LNCAP (cell line): Measurements from ENCODE around the gene DOC2B.

ENCODE experiments used
- TF ChIP-seq, protein P1 (sequence below): fragments of 450-650 bp; IDR thresholded peaks from 2 replicates; pipeline ENCODE4 v1.5.1; 2017; ENCODE audit warnings: mild to moderate bottlenecking

Gene DOC2B

DNA sequence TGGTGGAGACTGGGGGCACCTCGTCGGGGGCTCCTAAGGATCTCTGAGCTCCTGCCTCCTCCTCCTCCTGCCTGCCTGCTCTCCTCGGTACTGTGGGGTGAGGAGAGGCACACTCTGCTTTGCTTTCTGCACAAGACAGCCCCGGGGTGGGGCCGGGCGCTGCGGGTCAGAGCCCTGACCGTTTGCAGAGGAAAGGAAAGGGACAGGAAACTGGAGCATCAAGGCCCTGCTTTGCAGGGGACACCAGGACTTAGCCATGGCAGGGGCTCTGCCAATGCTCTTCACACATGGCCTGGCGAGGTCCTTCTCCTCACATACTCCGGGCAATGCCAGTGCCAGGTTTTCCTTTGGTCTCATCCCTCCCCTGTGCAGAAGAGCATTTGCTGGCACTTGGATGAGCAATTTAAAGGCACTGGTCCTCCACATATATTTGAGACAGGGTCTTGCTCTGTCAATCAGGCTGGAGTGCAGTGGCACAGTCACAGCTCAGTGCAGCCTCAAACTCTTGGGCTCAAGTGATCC lies 23.8 kb upstream of the DOC2B start:
- TF ChIP-seq, protein P1, sequence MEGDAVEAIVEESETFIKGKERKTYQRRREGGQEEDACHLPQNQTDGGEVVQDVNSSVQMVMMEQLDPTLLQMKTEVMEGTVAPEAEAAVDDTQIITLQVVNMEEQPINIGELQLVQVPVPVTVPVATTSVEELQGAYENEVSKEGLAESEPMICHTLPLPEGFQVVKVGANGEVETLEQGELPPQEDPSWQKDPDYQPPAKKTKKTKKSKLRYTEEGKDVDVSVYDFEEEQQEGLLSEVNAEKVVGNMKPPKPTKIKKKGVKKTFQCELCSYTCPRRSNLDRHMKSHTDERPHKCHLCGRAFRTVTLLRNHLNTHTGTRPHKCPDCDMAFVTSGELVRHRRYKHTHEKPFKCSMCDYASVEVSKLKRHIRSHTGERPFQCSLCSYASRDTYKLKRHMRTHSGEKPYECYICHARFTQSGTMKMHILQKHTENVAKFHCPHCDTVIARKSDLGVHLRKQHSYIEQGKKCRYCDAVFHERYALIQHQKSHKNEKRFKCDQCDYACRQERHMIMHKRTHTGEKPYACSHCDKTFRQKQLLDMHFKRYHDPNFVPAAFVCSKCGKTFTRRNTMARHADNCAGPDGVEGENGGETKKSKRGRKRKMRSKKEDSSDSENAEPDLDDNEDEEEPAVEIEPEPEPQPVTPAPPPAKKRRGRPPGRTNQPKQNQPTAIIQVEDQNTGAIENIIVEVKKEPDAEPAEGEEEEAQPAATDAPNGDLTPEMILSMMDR = no peak

DNA sequence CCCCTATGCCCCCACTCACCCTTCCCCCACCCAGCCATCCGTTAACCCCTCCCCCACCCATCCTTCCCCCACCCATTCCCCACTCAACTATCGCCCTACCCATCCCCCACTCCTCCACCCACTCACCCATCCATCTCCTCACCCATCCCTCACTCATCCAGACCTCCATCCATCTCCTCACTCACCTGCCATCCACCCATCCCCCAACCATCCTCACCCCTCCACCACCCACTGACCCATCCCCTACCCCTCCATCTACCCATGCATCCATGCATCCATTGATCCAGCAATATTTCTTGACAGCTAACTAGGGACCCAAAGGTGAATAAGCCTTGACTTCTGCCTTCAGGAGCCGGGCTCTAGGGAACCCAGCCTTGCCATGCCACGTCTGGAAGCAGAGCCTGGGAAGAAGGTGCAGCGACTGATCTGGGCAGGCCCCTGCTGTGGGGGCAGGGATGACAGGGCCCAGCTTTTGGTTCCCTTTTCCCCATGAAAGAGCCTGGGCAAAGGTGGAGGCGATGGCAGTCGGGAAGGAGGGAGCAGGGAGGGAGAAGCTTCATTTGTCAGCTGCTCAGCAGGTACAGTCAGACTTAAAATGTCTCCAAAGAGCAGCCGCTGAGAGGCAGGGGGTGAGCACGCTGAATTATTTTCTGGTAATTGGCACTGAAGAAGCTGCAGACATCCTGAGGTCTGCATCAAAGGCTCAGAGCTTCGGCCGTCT lies 23.1 kb upstream of the DOC2B start:
- TF ChIP-seq, protein P1 = no peak

DNA sequence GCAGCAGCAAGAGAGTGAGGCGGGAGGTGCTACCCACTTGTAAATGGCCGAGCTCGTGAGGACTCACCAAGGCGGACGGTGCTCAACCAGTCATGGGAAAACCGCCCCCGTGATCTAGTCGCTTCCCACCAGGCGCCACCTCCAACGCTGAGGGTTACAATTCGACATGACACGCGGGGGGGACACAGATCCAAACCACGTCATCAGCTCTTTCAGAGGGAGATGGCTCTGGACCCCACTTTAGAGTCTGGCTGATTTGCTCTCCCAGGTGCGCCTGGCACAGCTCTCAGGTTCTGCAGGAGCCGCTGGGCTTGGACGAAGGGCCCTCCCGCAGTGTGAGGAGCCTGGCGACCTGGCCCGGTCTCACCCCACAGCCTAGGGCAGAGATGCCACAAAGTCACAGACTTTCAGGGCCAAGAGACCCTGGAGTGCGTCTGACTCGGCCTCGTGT lies 21.1 kb upstream of the DOC2B start:
- TF ChIP-seq, protein P1 = no peak

DNA sequence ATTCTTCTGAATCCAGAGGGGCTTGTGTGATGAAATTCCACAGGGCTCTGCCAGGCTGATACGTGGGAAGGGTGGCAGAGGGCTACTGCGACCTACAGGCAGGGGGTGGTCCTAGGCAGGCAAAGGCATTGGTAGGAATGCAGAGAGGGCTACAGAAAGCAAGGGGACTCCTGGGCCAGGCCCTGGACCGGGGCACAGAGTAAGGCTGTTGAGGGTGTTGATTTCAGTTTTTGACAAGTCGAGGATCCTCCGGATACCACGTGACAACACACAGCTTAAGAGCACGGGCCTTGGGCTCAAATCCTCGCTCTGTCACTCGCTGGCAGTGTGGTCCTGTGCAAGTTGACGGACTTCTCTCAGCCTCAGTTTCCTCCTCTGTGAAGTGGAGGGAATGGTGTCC lies 19.1 kb upstream of the DOC2B start:
- TF ChIP-seq, protein P1 = no peak

DNA sequence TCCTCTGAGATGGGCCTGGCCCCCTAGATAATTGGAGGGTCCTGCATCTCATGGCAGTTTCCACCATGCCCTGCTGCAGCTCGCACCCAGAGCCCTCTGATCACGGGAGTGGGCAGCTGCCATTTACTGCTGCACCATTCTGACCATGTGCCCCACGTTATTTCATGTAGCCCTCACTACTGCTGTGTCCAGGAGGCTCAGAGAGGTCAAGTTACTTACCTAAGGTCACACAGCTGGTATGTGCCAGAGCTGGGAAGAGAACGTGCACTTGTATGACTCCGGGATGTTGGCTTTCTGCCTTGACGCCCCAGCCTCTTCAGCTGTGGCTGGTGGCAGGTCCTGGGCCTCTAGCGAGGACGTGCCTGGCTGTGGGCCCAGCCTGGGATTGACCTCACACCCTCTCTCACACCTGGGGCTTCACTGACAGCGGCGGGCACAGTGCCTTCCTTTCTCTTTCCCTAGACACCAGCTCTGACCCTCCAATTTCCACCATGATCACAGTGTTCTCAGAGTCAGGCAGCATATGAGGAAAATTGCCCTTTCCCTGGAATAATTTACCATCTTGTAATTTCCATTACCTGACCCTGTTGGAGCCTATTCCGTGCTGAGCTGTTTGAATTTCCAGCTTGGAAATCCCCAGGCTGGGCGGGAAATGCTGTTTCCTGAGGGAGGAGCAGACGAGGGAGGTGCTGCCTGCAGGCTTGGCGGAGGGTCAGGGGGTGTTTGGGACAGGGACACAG lies 18.5 kb upstream of the DOC2B start:
- TF ChIP-seq, protein P1 = no peak

DNA sequence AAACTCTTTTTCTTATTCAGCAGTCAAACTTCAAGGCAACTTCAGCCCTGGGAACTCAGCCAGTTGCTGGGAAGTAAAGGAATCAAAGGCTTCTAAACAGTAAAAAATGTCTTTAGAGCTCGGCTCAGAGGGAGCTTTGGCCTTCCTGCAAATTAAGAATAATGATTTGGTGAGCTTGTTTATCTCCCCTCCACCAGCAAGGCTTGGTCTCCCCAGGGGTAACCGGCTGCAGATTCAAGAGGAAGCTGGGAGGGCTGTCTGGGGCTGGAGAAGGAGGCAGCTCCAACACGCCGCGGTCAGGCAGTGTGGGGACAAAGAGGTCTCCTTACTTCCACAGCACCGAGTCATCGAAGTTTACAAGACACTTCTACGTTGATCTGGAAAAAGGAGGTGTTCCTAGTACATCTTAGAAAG lies 17.7 kb upstream of the DOC2B start:
- TF ChIP-seq, protein P1 = no peak

DNA sequence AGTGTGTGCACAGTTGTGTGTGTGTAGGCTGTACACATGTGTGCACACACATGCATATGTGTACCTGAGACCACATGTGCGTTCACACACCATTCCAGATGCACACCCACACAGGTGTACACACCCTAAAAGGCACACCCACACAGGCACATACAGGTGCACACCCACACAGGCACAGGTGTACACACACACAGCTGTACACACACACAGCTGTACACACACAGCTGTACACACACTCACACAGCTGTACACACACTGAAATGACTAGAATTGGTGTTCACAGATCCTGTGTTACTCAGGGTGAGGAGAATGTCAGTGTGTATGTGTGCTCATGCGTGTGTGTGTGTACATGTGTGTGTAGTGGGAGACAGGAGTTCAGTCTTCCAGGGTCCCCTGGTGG lies 15.9 kb upstream of the DOC2B start:
- TF ChIP-seq, protein P1 = no peak
